ENCODE measurements around the gene UTF1. TPM values are rescaled to one million over a fixed set of nuclear protein-coding genes. Genes with fewer than 3 reads are reported as not detected.

UTF1 gene
- total and polyA plus RNA-seq, 7 experiments from 2014 or later = 0.56 TPM; not detected in 6

- intact Hi-C loops (cut with micrococcal nuclease) = loop anchor here in 1 of 2 donors (1.0 to 5.0 kb wide), 2 partner anchors 31 to 1119 kb away; no protein-coding TSS in a partner anchor
- peak within 1 kb of the TSS; percentile 83 to 96 (median 91) for H3K27ac Mint-ChIP-seq
- peaks cover 11 to 36% (median 21%) of the 10 kb centered on the region in 7 donors for H3K4me1 Mint-ChIP-seq
Observed at GRCh38 chr10:133276435-133277201, 46.6 kb downstream of the UTF1 start, which contains the start of gene ADAM8. Gene ADAM8 (minus strand): TSS chr10:133276868. CDS start chr10:133276817, 51 bp downstream.

GRCh38 chr10:133277277-133277992 lies 47.4 kb downstream of the UTF1 start:
- intact Hi-C loops (cut with micrococcal nuclease) = loop anchor here in 1 of 2 donors (5.0 kb wide), 1 partner anchor 1120 kb away; no protein-coding TSS in a partner anchor
- H3K27ac ChIP-seq (ENCODE audit: low read depth, low read length) = peak overlapping the region; percentile 80

More at GRCh38 chr10:133276435-133277201, 46.6 kb downstream of the UTF1 start, which contains the start of gene ADAM8:
- Histone ChIP-seq H3K27me3 (ENCODE audit: control insufficient read depth in 2 of 2, insufficient read depth in 2 of 2, low read length in 2 of 2) (no peaks in the 10 kb centered on the region), H3K36me3 (ENCODE audit: control insufficient read depth in 2 of 3, insufficient read depth in 3 of 3, low read length in 3 of 3) (peaks cover 0 to 41% (median 0%) of the 10 kb centered on the region in 3 experiments), H3K4me3 (ENCODE audit: low read length) (peak within 1 kb of the TSS; percentile 80), H3K9me3 (ENCODE audit: control insufficient read depth in 2 of 3, low read length in 3 of 3) (no peaks in the 10 kb centered on the region), H3K27ac (ENCODE audit: low read depth, low read length) (peak within 1 kb of the TSS; percentile 80), H3K4me1 (ENCODE audit: control insufficient read depth in 2 of 2, insufficient read depth in 2 of 2, low read length in 2 of 2) (peaks cover 22 to 34% of the 10 kb centered on the region in 2 donors)
- Mint-ChIP-seq H3K9me3 (no peaks in the 10 kb centered on the region), H3K36me3 (peaks cover 0 to 5% (median 0%) of the 10 kb centered on the region in 5 donors), H3K27me3 (no peaks in the 10 kb centered on the region), H3K4me3 (peak within 1 kb of the TSS; percentile 84 to 92 (median 88))
- CTCF ChIA-PET = interaction anchor here (1.5 to 2.6 kb wide), 2 partner anchors 18 to 31 kb away, joined by 5 to 34 read pairs; no protein-coding TSS in a partner anchor
- DNase-seq (peak in 8 of 9 donors; percentile 52 to 82 (median 58)), ATAC-seq (peak; percentile 43)
- POLR2A ChIA-PET = interaction anchor here (1.4 to 4.5 kb wide), 3 partner anchors 15 to 27 kb away, joined by 4 to 37 read pairs (median 8); no protein-coding TSS in a partner anchor

GRCh38 chr10:133277993-133278576 lies 48.1 kb downstream of the UTF1 start:
- peak overlapping the region; percentile 36 for H3K27ac ChIP-seq (ENCODE audit: low read depth, low read length)
- Mint-ChIP-seq H3K9me3 (no peaks in the 10 kb centered on the region), H3K4me3 (peak overlapping the region; percentile 50 to 84 (median 66)), H3K4me1 (peaks cover 11 to 36% (median 21%) of the 10 kb centered on the region in 7 donors), H3K36me3 (peaks cover 0 to 9% (median 0%) of the 10 kb centered on the region in 5 donors), H3K27ac (peak overlapping the region; percentile 66 to 93 (median 86)), H3K27me3 (no peaks in the 10 kb centered on the region)
- ATAC-seq = no peak
- H3K27me3 ChIP-seq (ENCODE audit: control insufficient read depth in 2 of 2, insufficient read depth in 2 of 2, low read length in 2 of 2) = no peaks in the 10 kb centered on the region
- ChIA-PET CTCF (interaction anchor here (1.7 kb wide), 1 partner anchor 29 kb away, joined by 3 read pairs; no protein-coding TSS in a partner anchor), POLR2A (interaction anchor here (1.1 to 1.4 kb wide), 3 partner anchors 15 to 26 kb away, joined by 3 to 4 read pairs (median 3); no protein-coding TSS in a partner anchor)
- H3K9me3 ChIP-seq (ENCODE audit: control insufficient read depth in 2 of 3, low read length in 3 of 3) = no peaks in the 10 kb centered on the region
- peak overlapping the region; percentile 27 for H3K4me3 ChIP-seq (ENCODE audit: low read length)
- H3K36me3 ChIP-seq (ENCODE audit: control insufficient read depth in 2 of 3, insufficient read depth in 3 of 3, low read length in 3 of 3) = peaks cover 0 to 42% (median 3%) of the 10 kb centered on the region in 3 experiments
- peaks cover 22 to 34% of the 10 kb centered on the region in 2 donors for H3K4me1 ChIP-seq (ENCODE audit: control insufficient read depth in 2 of 2, insufficient read depth in 2 of 2, low read length in 2 of 2)
- intact Hi-C loops (cut with micrococcal nuclease) = loop anchor here in 1 of 2 donors (5.0 kb wide), 1 partner anchor 1121 kb away; no protein-coding TSS in a partner anchor
- no peak for DNase-seq

More at GRCh38 chr10:133277277-133277992, 47.4 kb downstream of the UTF1 start:
- no peaks in the 10 kb centered on the region for H3K9me3 ChIP-seq (ENCODE audit: control insufficient read depth in 2 of 3, low read length in 3 of 3)
- DNase-seq = no peak
- Mint-ChIP-seq H3K4me1 (peaks cover 11 to 36% (median 21%) of the 10 kb centered on the region in 7 donors), H3K36me3 (peaks cover 0 to 8% (median 0%) of the 10 kb centered on the region in 5 donors), H3K9me3 (no peaks in the 10 kb centered on the region), H3K27me3 (no peaks in the 10 kb centered on the region), H3K27ac (peak overlapping the region in 6 of 9 donors; percentile 62 to 87 (median 69)), H3K4me3 (peak overlapping the region; percentile 45 to 92 (median 59))
- CTCF ChIA-PET = no interaction called here
- POLR2A ChIA-PET = interaction anchor here (1.1 to 1.4 kb wide), 3 partner anchors 14 to 26 kb away, joined by 3 to 4 read pairs (median 3); no protein-coding TSS in a partner anchor
- H3K4me1 ChIP-seq (ENCODE audit: control insufficient read depth in 2 of 2, insufficient read depth in 2 of 2, low read length in 2 of 2) = peaks cover 22 to 34% of the 10 kb centered on the region in 2 donors
- peaks cover 0 to 42% (median 0%) of the 10 kb centered on the region in 3 experiments for H3K36me3 ChIP-seq (ENCODE audit: control insufficient read depth in 2 of 3, insufficient read depth in 3 of 3, low read length in 3 of 3)
- no peak for ATAC-seq
- H3K4me3 ChIP-seq (ENCODE audit: low read length) = no peak overlapping the region
- no peaks in the 10 kb centered on the region for H3K27me3 ChIP-seq (ENCODE audit: control insufficient read depth in 2 of 2, insufficient read depth in 2 of 2, low read length in 2 of 2)

GRCh38 chr10:133278577-133279265 lies 48.7 kb downstream of the UTF1 start:
- intact Hi-C loops (cut with micrococcal nuclease) = loop anchor here in 1 of 2 donors (5.0 kb wide), 1 partner anchor 1121 kb away; no protein-coding TSS in a partner anchor
- Histone ChIP-seq H3K27me3 (ENCODE audit: control insufficient read depth in 2 of 2, insufficient read depth in 2 of 2, low read length in 2 of 2) (no peaks in the 10 kb centered on the region), H3K36me3 (ENCODE audit: control insufficient read depth in 2 of 3, insufficient read depth in 3 of 3, low read length in 3 of 3) (peaks cover 0 to 42% (median 9%) of the 10 kb centered on the region in 3 experiments), H3K4me1 (ENCODE audit: control insufficient read depth in 2 of 2, insufficient read depth in 2 of 2, low read length in 2 of 2) (peaks cover 22 to 34% of the 10 kb centered on the region in 2 donors), H3K9me3 (ENCODE audit: control insufficient read depth in 2 of 3, low read length in 3 of 3) (no peaks in the 10 kb centered on the region), H3K27ac (ENCODE audit: low read depth, low read length) (peak overlapping the region; percentile 50), H3K4me3 (ENCODE audit: low read length) (peak overlapping the region; percentile 27)
- Mint-ChIP-seq H3K9me3 (no peaks in the 10 kb centered on the region), H3K36me3 (peaks cover 0 to 9% (median 1%) of the 10 kb centered on the region in 5 donors), H3K4me3 (peak overlapping the region; percentile 50 to 84 (median 66)), H3K27me3 (no peaks in the 10 kb centered on the region), H3K27ac (peak overlapping the region; percentile 66 to 93 (median 86)), H3K4me1 (peaks cover 11 to 36% (median 21%) of the 10 kb centered on the region in 7 donors)
- DNase-seq (peak in 3 of 9 donors; percentile 17 to 60 (median 53)), ATAC-seq (peak; percentile 69)
- ChIA-PET CTCF (interaction anchor here (1.7 kb wide), 1 partner anchor 28 kb away, joined by 3 read pairs; no protein-coding TSS in a partner anchor), POLR2A (interaction anchor here (0.9 to 1.4 kb wide), 2 partner anchors 16 to 21 kb away, joined by 3 read pairs; no protein-coding TSS in a partner anchor)

- DNase-seq = no peak
- peak overlapping the region in 1 of 10 donors; percentile 25 for H3K4me3 Mint-ChIP-seq
- no peaks in the 10 kb centered on the region for H3K9me3 ChIP-seq (ENCODE audit: control insufficient read depth in 2 of 3, low read length in 3 of 3)
- no peaks in the 10 kb centered on the region for H3K9me3 Mint-ChIP-seq
- CTCF ChIA-PET = interaction anchor here (0.6 to 1.7 kb wide), 2 partner anchors 27 to 52 kb away, joined by 3 to 6 read pairs; no protein-coding TSS in a partner anchor
- POLR2A ChIA-PET = interaction anchor here (0.9 kb wide), 2 partner anchors 17 to 22 kb away, joined by 3 read pairs; no protein-coding TSS in a partner anchor
- H3K27me3 Mint-ChIP-seq = no peaks in the 10 kb centered on the region
- no peaks in the 10 kb centered on the region for H3K27me3 ChIP-seq (ENCODE audit: control insufficient read depth in 2 of 2, insufficient read depth in 2 of 2, low read length in 2 of 2)
- ATAC-seq = no peak
- peak overlapping the region in 6 of 9 donors; percentile 22 to 72 (median 54) for H3K27ac Mint-ChIP-seq
- no peak overlapping the region for H3K4me3 ChIP-seq (ENCODE audit: low read length)
- peaks cover 11 to 36% (median 18%) of the 10 kb centered on the region in 7 donors for H3K4me1 Mint-ChIP-seq
- intact Hi-C loops (cut with micrococcal nuclease) = loop anchor here in 1 of 2 donors (5.0 kb wide), 1 partner anchor 1122 kb away; no protein-coding TSS in a partner anchor
- H3K36me3 ChIP-seq (ENCODE audit: control insufficient read depth in 2 of 3, insufficient read depth in 3 of 3, low read length in 3 of 3) = peaks cover 0 to 50% (median 11%) of the 10 kb centered on the region in 3 experiments
- peaks cover 0 to 12% (median 7%) of the 10 kb centered on the region in 5 donors for H3K36me3 Mint-ChIP-seq
- H3K27ac ChIP-seq (ENCODE audit: low read depth, low read length) = peak overlapping the region; percentile 31
- peaks cover 21 to 32% of the 10 kb centered on the region in 2 donors for H3K4me1 ChIP-seq (ENCODE audit: control insufficient read depth in 2 of 2, insufficient read depth in 2 of 2, low read length in 2 of 2)
Observed at GRCh38 chr10:133279326-133280226, 49.6 kb downstream of the UTF1 start.
